Measurements from ENCODE around the gene NRXN3.
A peak's percentile ranks its signal among the peaks of the same experiment; 100 is the strongest.
"Not testable (repeated sequence)": the region's sequence is repeated elsewhere in the genome, so short reads cannot be mapped to it uniquely, and the experiment has no call there.

The NRXN3 gene

GRCh38 chr14:79742142-79742541 lies 1572.0 kb downstream of the NRXN3 start:
- Histone ChIP-seq H3K9me3 (peaks cover 20% of the 10 kb centered on the region), H3K4me1 (peaks cover 18% of the 10 kb centered on the region), H3K9ac (no peak overlapping the region), H3K36me3 (no peaks in the 10 kb centered on the region), H4K20me1 (no peaks in the 10 kb centered on the region), H3K27me3 (no peaks in the 10 kb centered on the region), H3K4me3 (no peak overlapping the region), H3K4me2 (no peak overlapping the region), H3K27ac (no peak overlapping the region)
- TF ChIP-seq Cebpa-rat (IDR thresholded peaks at IDR 0.05): no peak

GRCh38 chr14:79745046-79745445 lies 1574.9 kb downstream of the NRXN3 start:
- H3K4me3 ChIP-seq: no peak overlapping the region
- H3K4me1 ChIP-seq: peaks cover 18% of the 10 kb centered on the region
- no peak overlapping the region for H3K9ac ChIP-seq
- H3K4me2 ChIP-seq: peak overlapping the region; percentile 52
- no peaks in the 10 kb centered on the region for H3K36me3 ChIP-seq
- no peaks in the 10 kb centered on the region for H3K27me3 ChIP-seq
- no peak for TF ChIP-seq Cebpa-rat (IDR thresholded peaks at IDR 0.05)
- no peaks in the 10 kb centered on the region for H3K9me3 ChIP-seq
- no peaks in the 10 kb centered on the region for H4K20me1 ChIP-seq
- no peak overlapping the region for H3K27ac ChIP-seq

GRCh38 chr14:79749065-79749464 lies 1578.9 kb downstream of the NRXN3 start:
- Histone ChIP-seq H3K4me1 (peaks cover 17% of the 10 kb centered on the region), H4K20me1 (no peaks in the 10 kb centered on the region), H3K27me3 (no peaks in the 10 kb centered on the region), H3K36me3 (no peaks in the 10 kb centered on the region), H3K4me2 (no peak overlapping the region), H3K9me3 (no peaks in the 10 kb centered on the region), H3K4me3 (no peak overlapping the region), H3K27ac (no peak overlapping the region), H3K9ac (no peak overlapping the region)
- no peak for TF ChIP-seq Cebpa-rat (IDR thresholded peaks at IDR 0.05)

- no peak overlapping the region for H3K27ac ChIP-seq
- peaks cover 6% of the 10 kb centered on the region; the same call in 1 of the 2 replicates for H3K9me3 ChIP-seq
- TF ChIP-seq Cebpa-rat (IDR thresholded peaks at IDR 0.05): no peak
- H3K27me3 ChIP-seq: no peaks in the 10 kb centered on the region
- peak overlapping the region; percentile 49 for H3K4me2 ChIP-seq
- no peaks in the 10 kb centered on the region for H3K36me3 ChIP-seq
- no peaks in the 10 kb centered on the region for H4K20me1 ChIP-seq
- no peak overlapping the region for H3K9ac ChIP-seq
- H3K4me1 ChIP-seq: peaks cover 28% of the 10 kb centered on the region
- H3K4me3 ChIP-seq: no peak overlapping the region
These were observed 1588.8 kb downstream of the NRXN3 start for GRCh38 chr14:79758985-79759384.

GRCh38 chr14:79764323-79764722 lies 1594.2 kb downstream of the NRXN3 start:
- peaks cover 15% of the 10 kb centered on the region for H3K4me1 ChIP-seq
- H3K9me3 ChIP-seq: peaks cover 4% of the 10 kb centered on the region; the same call in 1 of the 2 replicates
- H3K27ac ChIP-seq: no peak overlapping the region
- no peak overlapping the region for H3K9ac ChIP-seq
- no peak overlapping the region for H3K4me2 ChIP-seq
- H3K27me3 ChIP-seq: no peaks in the 10 kb centered on the region
- H3K36me3 ChIP-seq: no peaks in the 10 kb centered on the region
- no peak for TF ChIP-seq Cebpa-rat (IDR thresholded peaks at IDR 0.05)
- H4K20me1 ChIP-seq: no peaks in the 10 kb centered on the region
- no peak overlapping the region for H3K4me3 ChIP-seq

- H3K4me1 ChIP-seq: no peaks in the 10 kb centered on the region
- H3K4me3 ChIP-seq: no peak overlapping the region
- H3K9ac ChIP-seq: no peak overlapping the region
- no peaks in the 10 kb centered on the region for H3K27me3 ChIP-seq
- H3K36me3 ChIP-seq: no peaks in the 10 kb centered on the region
- H3K4me2 ChIP-seq: no peak overlapping the region
- TF ChIP-seq Cebpa-rat (IDR thresholded peaks at IDR 0.05): no peak
- H4K20me1 ChIP-seq: no peaks in the 10 kb centered on the region
- no peak overlapping the region for H3K27ac ChIP-seq
- H3K9me3 ChIP-seq: peaks cover 4% of the 10 kb centered on the region; the same call in 1 of the 2 replicates
These were observed 1596.3 kb downstream of the NRXN3 start for GRCh38 chr14:79766511-79766910.

- Histone ChIP-seq H3K4me2 (no peak overlapping the region), H3K27ac (no peak overlapping the region), H3K4me3 (no peak overlapping the region), H4K20me1 (no peaks in the 10 kb centered on the region), H3K4me1 (no peaks in the 10 kb centered on the region), H3K36me3 (no peaks in the 10 kb centered on the region), H3K9ac (no peak overlapping the region), H3K9me3 (peaks cover 4% of the 10 kb centered on the region; the same call in 1 of the 2 replicates), H3K27me3 (no peaks in the 10 kb centered on the region)
- no peak for TF ChIP-seq Cebpa-rat (IDR thresholded peaks at IDR 0.05)
These were observed 1597.1 kb downstream of the NRXN3 start for GRCh38 chr14:79767251-79767650.

GRCh38 chr14:79767721-79768120 lies 1597.5 kb downstream of the NRXN3 start:
- H3K9me3 ChIP-seq, H3K27ac ChIP-seq, H3K4me3 ChIP-seq, H3K36me3 ChIP-seq, H3K27me3 ChIP-seq, H3K4me2 ChIP-seq, H3K9ac ChIP-seq, H3K4me1 ChIP-seq, H4K20me1 ChIP-seq: not testable (repeated sequence)

GRCh38 chr14:79781882-79782281 lies 1611.7 kb downstream of the NRXN3 start:
- H3K4me2 ChIP-seq: no peak overlapping the region
- no peaks in the 10 kb centered on the region for H3K27me3 ChIP-seq
- no peak overlapping the region for H3K9ac ChIP-seq
- H3K9me3 ChIP-seq: no peaks in the 10 kb centered on the region
- no peak overlapping the region for H3K27ac ChIP-seq
- no peaks in the 10 kb centered on the region for H4K20me1 ChIP-seq
- TF ChIP-seq Cebpa-rat (IDR thresholded peaks at IDR 0.05): no peak
- H3K4me3 ChIP-seq: no peak overlapping the region
- no peaks in the 10 kb centered on the region for H3K4me1 ChIP-seq
- H3K36me3 ChIP-seq: no peaks in the 10 kb centered on the region

GRCh38 chr14:79783041-79783440 lies 1612.9 kb downstream of the NRXN3 start:
- Histone ChIP-seq H3K4me3 (no peak overlapping the region), H3K36me3 (no peaks in the 10 kb centered on the region), H3K4me1 (no peaks in the 10 kb centered on the region), H4K20me1 (no peaks in the 10 kb centered on the region), H3K27me3 (no peaks in the 10 kb centered on the region), H3K9ac (no peak overlapping the region), H3K9me3 (peaks cover 4% of the 10 kb centered on the region), H3K27ac (no peak overlapping the region), H3K4me2 (no peak overlapping the region)
- TF ChIP-seq Cebpa-rat (IDR thresholded peaks at IDR 0.05): no peak

- TF ChIP-seq Cebpa-rat (IDR thresholded peaks at IDR 0.05): no peak
- H3K4me2 ChIP-seq: no peak overlapping the region
- H3K4me1 ChIP-seq: peaks cover under 1% of the 10 kb centered on the region; the same call in 1 of the 2 replicates
- H4K20me1 ChIP-seq: no peaks in the 10 kb centered on the region
- H3K9me3 ChIP-seq: peaks cover 29% of the 10 kb centered on the region
- H3K4me3 ChIP-seq: no peak overlapping the region
- no peaks in the 10 kb centered on the region for H3K36me3 ChIP-seq
- no peak overlapping the region for H3K27ac ChIP-seq
- no peak overlapping the region for H3K9ac ChIP-seq
- H3K27me3 ChIP-seq: no peaks in the 10 kb centered on the region
These were observed 1616.3 kb downstream of the NRXN3 start for GRCh38 chr14:79786522-79786921.

Data from BLaER1 (cell line).